Measurements from ENCODE around the gene NRXN3. TPM values are rescaled to one million over a fixed set of nuclear protein-coding genes. Genes with fewer than 3 reads are reported as not detected.

NRXN3 gene
- total RNA-seq, 1 experiment from 2014 or later, result not detected

DNA sequence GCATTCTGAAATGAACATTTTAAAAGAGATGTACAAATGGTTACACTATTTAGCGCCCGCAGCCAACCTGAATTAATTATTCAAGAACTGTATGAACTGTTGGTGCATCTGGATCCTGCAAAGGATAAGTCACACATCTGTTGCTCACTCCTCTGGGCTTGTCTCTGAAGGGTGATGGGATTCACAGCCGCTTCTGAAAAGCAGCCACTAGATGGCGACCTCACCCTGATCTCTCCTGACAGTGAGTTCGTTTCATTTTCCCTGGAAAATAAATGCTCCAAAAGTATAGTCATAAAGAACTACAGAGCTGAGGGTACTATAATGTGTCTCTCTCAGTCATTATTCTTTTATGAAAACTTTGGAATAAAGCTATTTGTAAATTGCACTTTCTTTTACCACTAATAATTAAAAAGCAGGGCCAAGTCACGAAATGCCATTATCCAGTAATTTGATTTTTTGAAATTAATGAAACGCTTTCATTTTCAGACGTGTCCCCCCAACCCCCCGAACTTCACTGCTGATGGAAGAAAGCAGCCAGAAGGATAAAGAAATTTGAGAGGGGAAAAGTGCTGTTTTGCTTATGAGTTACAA is 789.6 kb downstream of the NRXN3 start:
- ChIA-PET CTCF (no interaction called here), POLR2A (no interaction called here), RAD21 (ENCODE audit: low non-redundant PET in 1 of 2, low total read pairs in 2 of 2, uncharacterized antibody in 2 of 2, unreplicated experiment in 2 of 2) (no interaction called here)
- peak; percentile 74 for ATAC-seq
- no peaks in the 10 kb centered on the region for H3K9me2 ChIP-seq (ENCODE audit: insufficient read depth)
- intact Hi-C loops (cut with micrococcal nuclease), result loop anchor here (2.0 kb wide), 1 partner anchor 1891 kb away; no protein-coding TSS in a partner anchor
- H3K9me3 ChIP-seq (ENCODE audit: control insufficient read depth in 1 of 2, insufficient read depth in 1 of 2, low read depth in 1 of 2, low read length in 2 of 2), result no peaks in the 10 kb centered on the region
- TF ChIP-seq RAD21 (IDR thresholded peaks at IDR 0.05; ENCODE audit: low read depth), result peak; percentile 55
- TF ChIP-seq, protein P1, sequence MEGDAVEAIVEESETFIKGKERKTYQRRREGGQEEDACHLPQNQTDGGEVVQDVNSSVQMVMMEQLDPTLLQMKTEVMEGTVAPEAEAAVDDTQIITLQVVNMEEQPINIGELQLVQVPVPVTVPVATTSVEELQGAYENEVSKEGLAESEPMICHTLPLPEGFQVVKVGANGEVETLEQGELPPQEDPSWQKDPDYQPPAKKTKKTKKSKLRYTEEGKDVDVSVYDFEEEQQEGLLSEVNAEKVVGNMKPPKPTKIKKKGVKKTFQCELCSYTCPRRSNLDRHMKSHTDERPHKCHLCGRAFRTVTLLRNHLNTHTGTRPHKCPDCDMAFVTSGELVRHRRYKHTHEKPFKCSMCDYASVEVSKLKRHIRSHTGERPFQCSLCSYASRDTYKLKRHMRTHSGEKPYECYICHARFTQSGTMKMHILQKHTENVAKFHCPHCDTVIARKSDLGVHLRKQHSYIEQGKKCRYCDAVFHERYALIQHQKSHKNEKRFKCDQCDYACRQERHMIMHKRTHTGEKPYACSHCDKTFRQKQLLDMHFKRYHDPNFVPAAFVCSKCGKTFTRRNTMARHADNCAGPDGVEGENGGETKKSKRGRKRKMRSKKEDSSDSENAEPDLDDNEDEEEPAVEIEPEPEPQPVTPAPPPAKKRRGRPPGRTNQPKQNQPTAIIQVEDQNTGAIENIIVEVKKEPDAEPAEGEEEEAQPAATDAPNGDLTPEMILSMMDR (IDR thresholded peaks at IDR 0.05 in 2 of 3, conservative IDR thresholded peaks at IDR 0.05 in 1 of 3; ENCODE audit: borderline replicate concordance in 1 of 3, insufficient read depth in 1 of 3, low read depth in 2 of 3, low read length in 2 of 3), result peak; percentile 18 to 87 (median 75); a peak in 5 of 6 replicates
- TF ChIP-seq EGR1 (IDR thresholded peaks at IDR 0.05; ENCODE audit: low read depth), result no peak
- H3K27ac ChIP-seq (ENCODE audit: low read depth, low read length), result no peak overlapping the region
- no peaks in the 10 kb centered on the region for H3K79me2 ChIP-seq (ENCODE audit: insufficient read depth, low read length)
- no TSS peak for BruUV-seq (replicated peaks)
- no peaks in the 10 kb centered on the region for H4K20me1 ChIP-seq (ENCODE audit: insufficient read depth)
- peak; percentile 26 for DNase-seq (ENCODE audit: low read depth, low spot score)
- no peak overlapping the region for H2AFZ ChIP-seq (ENCODE audit: low read depth, low read length, poor library complexity, severe bottlenecking)
- H3K36me3 ChIP-seq (ENCODE audit: control insufficient read depth in 1 of 2, insufficient read depth in 2 of 2, low read length in 2 of 2), result no peaks in the 10 kb centered on the region
- no peak overlapping the region for H3K9ac ChIP-seq (ENCODE audit: low read length)
- no peaks in the 10 kb centered on the region for H3K27me3 ChIP-seq (ENCODE audit: insufficient read depth, low read length)
- no peak overlapping the region for H3K4me2 ChIP-seq (ENCODE audit: low read length)
- no peak overlapping the region for H3K4me3 ChIP-seq (replicated peaks in 1 of 2; ENCODE audit: low read depth in 1 of 2, low read length in 2 of 2)
- no peaks in the 10 kb centered on the region for H3K4me1 ChIP-seq (ENCODE audit: control insufficient read depth in 1 of 2, insufficient read depth in 2 of 2, low read length in 2 of 2)

DNA sequence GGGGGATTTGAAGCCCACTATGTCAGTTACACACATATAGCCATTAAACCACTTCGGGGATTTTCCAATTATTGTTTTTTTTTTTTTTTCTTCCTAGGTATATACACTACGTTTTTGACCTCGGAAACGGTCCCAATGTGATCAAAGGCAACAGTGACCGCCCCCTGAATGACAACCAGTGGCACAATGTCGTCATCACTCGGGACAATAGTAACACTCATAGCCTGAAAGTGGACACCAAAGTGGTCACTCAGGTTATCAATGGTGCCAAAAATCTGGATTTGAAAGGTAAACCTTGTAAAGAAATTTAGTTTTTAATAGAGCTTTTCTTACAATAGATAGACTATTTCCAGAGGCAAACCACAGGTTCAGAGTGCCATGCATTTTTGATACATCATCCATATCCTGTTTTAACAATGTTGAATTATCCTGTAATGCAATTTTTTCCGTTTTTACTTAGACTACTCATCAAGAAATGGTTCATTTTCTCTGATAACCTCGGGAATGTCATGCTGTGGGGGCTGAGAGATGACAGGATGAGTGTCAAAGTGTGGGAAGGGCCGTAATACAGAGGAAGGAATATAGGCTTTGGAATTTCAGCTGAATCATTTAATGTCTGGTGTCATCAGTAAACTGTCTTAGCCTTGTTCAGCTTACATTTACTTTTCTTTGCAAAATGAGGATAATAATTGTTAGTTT is 797.1 kb downstream of the NRXN3 start:
- H3K9ac ChIP-seq (ENCODE audit: low read length), result no peak overlapping the region
- intact Hi-C loops (cut with micrococcal nuclease), result no loop called here

More for the DNA sequence above, 797.1 kb downstream of the NRXN3 start:
- no peak for TF ChIP-seq CBX3 (IDR thresholded peaks at IDR 0.05; ENCODE audit: low read depth)
- TF ChIP-seq, protein P2, sequence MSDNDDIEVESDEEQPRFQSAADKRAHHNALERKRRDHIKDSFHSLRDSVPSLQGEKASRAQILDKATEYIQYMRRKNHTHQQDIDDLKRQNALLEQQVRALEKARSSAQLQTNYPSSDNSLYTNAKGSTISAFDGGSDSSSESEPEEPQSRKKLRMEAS (IDR thresholded peaks at IDR 0.05), result no peak
- no peak for TF ChIP-seq RAD21 (IDR thresholded peaks at IDR 0.05; ENCODE audit: low read depth)
- no peak for TF ChIP-seq SRF (IDR thresholded peaks at IDR 0.05; ENCODE audit: low read depth)
- TF ChIP-seq, protein P3, sequence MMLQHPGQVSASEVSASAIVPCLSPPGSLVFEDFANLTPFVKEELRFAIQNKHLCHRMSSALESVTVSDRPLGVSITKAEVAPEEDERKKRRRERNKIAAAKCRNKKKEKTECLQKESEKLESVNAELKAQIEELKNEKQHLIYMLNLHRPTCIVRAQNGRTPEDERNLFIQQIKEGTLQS (IDR thresholded peaks at IDR 0.05), result no peak
- TF ChIP-seq ELF1 (IDR thresholded peaks at IDR 0.05; ENCODE audit: borderline replicate concordance, low read depth), result no peak
- no peak for TF ChIP-seq POLR2AphosphoS5 (IDR thresholded peaks at IDR 0.05; ENCODE audit: low read depth, low read length)
- TF ChIP-seq EZH2 (IDR thresholded peaks at IDR 0.05), result no peak
- TF ChIP-seq SP1 (IDR thresholded peaks at IDR 0.05; ENCODE audit: low read depth), result no peak
- TF ChIP-seq ZNF274 (IDR thresholded peaks at IDR 0.05; ENCODE audit: low read depth, low read length), result no peak
- no peak for TF ChIP-seq ZFX (IDR thresholded peaks at IDR 0.05)
- no peak for TF ChIP-seq EZH2phosphoT487 (IDR thresholded peaks at IDR 0.05; ENCODE audit: borderline replicate concordance)
- Histone ChIP-seq H2AFZ (ENCODE audit: low read depth, low read length, poor library complexity, severe bottlenecking) (no peak overlapping the region), H3K27ac (ENCODE audit: low read depth, low read length) (no peak overlapping the region), H3K9me3 (ENCODE audit: control insufficient read depth in 1 of 2, insufficient read depth in 1 of 2, low read depth in 1 of 2, low read length in 2 of 2) (no peaks in the 10 kb centered on the region; a peak in 1 of 4 replicates), H3K27me3 (ENCODE audit: insufficient read depth, low read length) (no peaks in the 10 kb centered on the region), H4K20me1 (ENCODE audit: insufficient read depth) (no peaks in the 10 kb centered on the region), H3K79me2 (ENCODE audit: insufficient read depth, low read length) (no peaks in the 10 kb centered on the region), H3K9me2 (ENCODE audit: insufficient read depth) (no peaks in the 10 kb centered on the region), H3K36me3 (ENCODE audit: control insufficient read depth in 1 of 2, insufficient read depth in 2 of 2, low read length in 2 of 2) (no peaks in the 10 kb centered on the region), H3K4me2 (ENCODE audit: low read length) (no peak overlapping the region), H3K4me1 (ENCODE audit: control insufficient read depth in 1 of 2, insufficient read depth in 2 of 2, low read length in 2 of 2) (no peaks in the 10 kb centered on the region), H3K4me3 (replicated peaks in 1 of 2; ENCODE audit: low read depth in 1 of 2, low read length in 2 of 2) (no peak overlapping the region)
- ATAC-seq (no peak), DNase-seq (ENCODE audit: low read depth, low spot score) (no peak)
- BruUV-seq (replicated peaks), result no TSS peak
- ChIA-PET RAD21 (ENCODE audit: low non-redundant PET in 1 of 2, low total read pairs in 2 of 2, uncharacterized antibody in 2 of 2, unreplicated experiment in 2 of 2) (no interaction called here), CTCF (no interaction called here), POLR2A (no interaction called here)

Measured in HCT116 (cell line).